Islet precursor cell (in vitro differentiated cells): ENCODE results near the gene CEACAM19.

Experiments used
- DNase-seq: peaks from one replicate; pipeline ENCODE4 v3.0.0-alpha.2; 2018

The CEACAM19 gene

GRCh38 chr19:44725251-44725650 is 54.0 kb downstream of the CEACAM19 start:
- no peak for DNase-seq

- no peak for DNase-seq
These were observed 54.4 kb downstream of the CEACAM19 start for GRCh38 chr19:44725684-44726083.

GRCh38 chr19:44726465-44726864 is 55.2 kb downstream of the CEACAM19 start:
- no peak for DNase-seq

- DNase-seq = no peak
These were observed 56.9 kb downstream of the CEACAM19 start for GRCh38 chr19:44728178-44728577.

- DNase-seq = no peak
These were observed 58.3 kb downstream of the CEACAM19 start for GRCh38 chr19:44729516-44730033.

- DNase-seq = no peak
These were observed 59.8 kb downstream of the CEACAM19 start for GRCh38 chr19:44731081-44731480.

GRCh38 chr19:44731622-44732021 is 60.3 kb downstream of the CEACAM19 start:
- DNase-seq = no peak

- no peak for DNase-seq
These were observed 61.1 kb downstream of the CEACAM19 start for GRCh38 chr19:44732235-44733014.
